Measurements from ENCODE around the gene ELP4.
"Not testable (repeated sequence)": the region's sequence is repeated elsewhere in the genome, so short reads cannot be mapped to it uniquely, and the experiment has no call there.

The ELP4 gene

GRCh38 chr11:31702966-31703365, 193.4 kb downstream of the ELP4 start:
- no peak for DNase-seq (ENCODE audit: low read depth, low spot score)

GRCh38 chr11:31706357-31706756, 196.8 kb downstream of the ELP4 start:
- no peak for DNase-seq (ENCODE audit: low read depth, low spot score)

- DNase-seq (ENCODE audit: low read depth, low spot score): no peak
Measured at GRCh38 chr11:31711137-31711536, 201.6 kb downstream of the ELP4 start.

- DNase-seq (ENCODE audit: low read depth, low spot score): no peak
Measured at GRCh38 chr11:31712851-31713250, 203.3 kb downstream of the ELP4 start.

GRCh38 chr11:31714840-31715239, 205.3 kb downstream of the ELP4 start:
- no peak for DNase-seq (ENCODE audit: low read depth, low spot score)

- no peak for DNase-seq (ENCODE audit: low read depth, low spot score)
Measured at GRCh38 chr11:31720225-31720624, 210.7 kb downstream of the ELP4 start.

GRCh38 chr11:31720671-31721365, 211.3 kb downstream of the ELP4 start:
- DNase-seq (ENCODE audit: low read depth, low spot score): no peak

- no peak for DNase-seq (ENCODE audit: low read depth, low spot score)
Measured at GRCh38 chr11:31722754-31723153, 213.2 kb downstream of the ELP4 start.

GRCh38 chr11:31725176-31725575, 215.6 kb downstream of the ELP4 start:
- DNase-seq (ENCODE audit: low read depth, low spot score): no peak

- no peak for DNase-seq (ENCODE audit: low read depth, low spot score)
Measured at GRCh38 chr11:31728432-31728831, 218.9 kb downstream of the ELP4 start.

- DNase-seq (ENCODE audit: low read depth, low spot score): no peak
Measured at GRCh38 chr11:31740131-31740530, 230.6 kb downstream of the ELP4 start.

- DNase-seq (ENCODE audit: low read depth, low spot score): not testable (repeated sequence)
Measured at GRCh38 chr11:31740731-31741368, 231.3 kb downstream of the ELP4 start.

GRCh38 chr11:31747581-31747980, 238.0 kb downstream of the ELP4 start:
- no peak for DNase-seq (ENCODE audit: low read depth, low spot score)

- no peak for DNase-seq (ENCODE audit: low read depth, low spot score)
Measured at GRCh38 chr11:31757260-31757835, 247.8 kb downstream of the ELP4 start.

- DNase-seq (ENCODE audit: low read depth, low spot score): no peak
Measured at GRCh38 chr11:31761636-31762035, 252.1 kb downstream of the ELP4 start.

GRCh38 chr11:31763296-31763695, 253.7 kb downstream of the ELP4 start:
- DNase-seq (ENCODE audit: low read depth, low spot score): no peak

GRCh38 chr11:31764261-31764660, 254.7 kb downstream of the ELP4 start:
- DNase-seq (ENCODE audit: low read depth, low spot score): no peak

GRCh38 chr11:31764766-31765165, 255.2 kb downstream of the ELP4 start:
- DNase-seq (ENCODE audit: low read depth, low spot score): no peak

- no peak for DNase-seq (ENCODE audit: low read depth, low spot score)
Measured at GRCh38 chr11:31767066-31767465, 257.5 kb downstream of the ELP4 start.

GRCh38 chr11:31767685-31768084, 258.1 kb downstream of the ELP4 start:
- DNase-seq (ENCODE audit: low read depth, low spot score): no peak

GRCh38 chr11:31768749-31769640, 259.4 kb downstream of the ELP4 start:
- no peak for DNase-seq (ENCODE audit: low read depth, low spot score)

Data from iPS DF 19.7 (cell line).